ENCODE measurements around the gene SLC66A2. TPM values are rescaled to one million over a fixed set of nuclear protein-coding genes. Genes with fewer than 3 reads are reported as not detected.

Gene SLC66A2
- total and polyA plus RNA-seq, 10 of the 15 experiments (the other 5 are each of a cell fraction or from before 2014, with no cell fraction given): 0.69 to 42.5 (median 14.8) TPM

DNA sequence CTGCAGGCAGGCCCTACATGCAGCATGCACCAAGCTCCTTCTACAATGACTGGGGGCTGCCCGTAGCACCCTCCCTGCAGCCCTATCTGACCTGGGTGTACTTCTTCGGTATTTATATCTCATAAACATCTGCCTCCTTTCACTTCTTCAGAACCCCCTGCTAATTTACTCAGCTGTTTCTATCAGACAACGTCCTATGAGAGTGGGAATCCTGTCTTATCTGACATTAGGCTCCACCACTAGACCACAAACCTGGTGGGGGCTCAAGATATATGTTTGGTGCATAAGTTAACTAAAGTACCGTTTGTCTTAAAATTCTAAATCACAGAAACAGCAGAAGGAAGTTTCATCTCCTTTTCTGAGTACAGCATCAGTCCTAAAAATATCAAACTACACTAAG, 23.6 kb upstream of the SLC66A2 start:
- intact Hi-C loops (cut with micrococcal nuclease; ENCODE audit: unreplicated experiment) (no loop called here), in situ Hi-C loops (cut with MboI) (no loop called here)
- Histone ChIP-seq H3K27me3 (replicated peaks in 1 of 2; ENCODE audit: control insufficient read depth in 2 of 2, insufficient read depth in 2 of 2, low read length in 1 of 2) (no peaks in the 10 kb centered on the region), H3K36me3 (ENCODE audit: control insufficient read depth in 2 of 2, insufficient read depth in 2 of 2, low read length in 1 of 2) (peaks cover 16 to 26% of the 10 kb centered on the region in 2 experiments), H2AFZ (ENCODE audit: control insufficient read depth, low read depth, low read length) (no peak overlapping the region), H3K9ac (ENCODE audit: control insufficient read depth, insufficient read depth, low read length) (no peak overlapping the region), H4K20me1 (ENCODE audit: control insufficient read depth, insufficient read depth) (no peaks in the 10 kb centered on the region), H3K27ac (ENCODE audit: control insufficient read depth, insufficient read depth) (no peak overlapping the region), H3K4me2 (ENCODE audit: control insufficient read depth, insufficient read depth) (no peak overlapping the region), H3K79me2 (ENCODE audit: control insufficient read depth, insufficient read depth, low read length) (peaks cover 19% of the 10 kb centered on the region), H3K4me1 (ENCODE audit: control insufficient read depth, insufficient read depth, low read length) (no peaks in the 10 kb centered on the region), H3K9me3 (replicated peaks; ENCODE audit: control insufficient read depth, insufficient read depth, low read length) (no peaks in the 10 kb centered on the region), H3K4me3 (no peak overlapping the region)
- FAIRE-seq (no peak), DNase-seq (ENCODE audit: low read depth, low spot score) (no peak), ATAC-seq (no peak)
- BruUV-seq (replicated peaks): no TSS peak
- SMC1A ChIA-PET (ENCODE audit: uncharacterized antibody, unreplicated experiment): no interaction called here
- no peak for TF ChIP-seq PBX3 (IDR thresholded peaks at IDR 0.05; ENCODE audit: insufficient replicate concordance, low read depth, low read length)
- TF ChIP-seq, protein P1, sequence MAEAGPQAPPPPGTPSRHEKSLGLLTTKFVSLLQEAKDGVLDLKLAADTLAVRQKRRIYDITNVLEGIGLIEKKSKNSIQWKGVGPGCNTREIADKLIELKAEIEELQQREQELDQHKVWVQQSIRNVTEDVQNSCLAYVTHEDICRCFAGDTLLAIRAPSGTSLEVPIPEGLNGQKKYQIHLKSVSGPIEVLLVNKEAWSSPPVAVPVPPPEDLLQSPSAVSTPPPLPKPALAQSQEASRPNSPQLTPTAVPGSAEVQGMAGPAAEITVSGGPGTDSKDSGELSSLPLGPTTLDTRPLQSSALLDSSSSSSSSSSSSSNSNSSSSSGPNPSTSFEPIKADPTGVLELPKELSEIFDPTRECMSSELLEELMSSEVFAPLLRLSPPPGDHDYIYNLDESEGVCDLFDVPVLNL (IDR thresholded peaks at IDR 0.05; ENCODE audit: low read depth, low read length): no peak
- no peak for TF ChIP-seq NR2C1 (IDR thresholded peaks at IDR 0.05)
- TF ChIP-seq NR2C2 (IDR thresholded peaks at IDR 0.05; ENCODE audit: borderline replicate concordance, control insufficient read depth, insufficient read length, low read depth): no peak
- TF ChIP-seq JUNB (IDR thresholded peaks at IDR 0.05): no peak
- no peak for TF ChIP-seq NRF1 (conservative IDR thresholded peaks at IDR 0.05; ENCODE audit: low read depth, low read length)
- TF ChIP-seq YY1 (IDR thresholded peaks at IDR 0.05; ENCODE audit: low read depth, low read length): no peak
- TF ChIP-seq NFYA (IDR thresholded peaks at IDR 0.05; ENCODE audit: borderline replicate concordance, low read depth, low read length): no peak
- no peak for TF ChIP-seq RCOR1 (conservative IDR thresholded peaks at IDR 0.05; ENCODE audit: low read depth, low read length)
- TF ChIP-seq CBX3 (IDR thresholded peaks at IDR 0.05; ENCODE audit: borderline replicate concordance, low read depth): no peak
- TF ChIP-seq MYB (IDR thresholded peaks at IDR 0.05; ENCODE audit: borderline replicate concordance, low read depth, low read length): no peak
- TF ChIP-seq RUNX3 (IDR thresholded peaks at IDR 0.05; ENCODE audit: low read length): no peak
- no peak for TF ChIP-seq ASH2L (IDR thresholded peaks at IDR 0.05; ENCODE audit: borderline replicate concordance, low read depth)
- no peak for TF ChIP-seq PML (IDR thresholded peaks at IDR 0.05; ENCODE audit: low read length)
- no peak for TF ChIP-seq RAD21 (IDR thresholded peaks at IDR 0.05; ENCODE audit: insufficient read depth, low read depth, low read length)
- no peak for TF ChIP-seq RB1 (IDR thresholded peaks at IDR 0.05; ENCODE audit: borderline replicate concordance)
- WGBS (ENCODE audit: insufficient coverage, insufficient replicate concordance, low lambda C conversion rate, missing lambda C conversion rate): 84% methylated on average over 4 of the region's 4 CpGs
- RAD21 ChIA-PET (ENCODE audit: unreplicated experiment): no interaction called here
- POLR2A ChIA-PET: no interaction called here
- CTCF ChIA-PET: no interaction called here

Measured in GM12878 (cell line).